H1 (cell line): Measurements from ENCODE around the gene PLEKHA4. TPM values are rescaled to one million over a fixed set of nuclear protein-coding genes. Genes with fewer than 3 reads are reported as not detected.

Experiments used
- CTCF ChIA-PET: fragments of 300-600 bp; sonication (Branson Sonifier 250); formaldehyde crosslinking; loops from one replicate; lab custom pipeline; 2021; ENCODE audit not compliant: partially characterized antibody; lab: Charles Lee
- POLR2A ChIA-PET: fragments of 300-600 bp; sonication (Branson Sonifier 250); formaldehyde crosslinking; loops from one replicate; lab custom pipeline; 2021; ENCODE audit warnings: inconsistent platforms; ENCODE audit not compliant: partially characterized antibody; lab: Charles Lee
- DNase-seq, 2 experiments: peaks; one replicate each; pipeline versions ENCODE4 v3.0.0 to v3.0.0-alpha.2; 2010 to 2022; ENCODE audit warnings: low spot score in 2 of 2, low read depth in 1 of 2, mixed read lengths in 1 of 2
- FAIRE-seq: peaks from 2 replicates; lab custom pipeline; 2011; peaks lifted over from hg19 to GRCh38; lab: Jason Lieb, UNC
- H2AFZ ChIP-seq: 2 replicates; pipeline ENCODE4 v1.8.1; 2012; ENCODE audit warnings: low read length, inconsistent platforms
- H2AK5ac ChIP-seq: 2 replicates; pipeline ENCODE4 v1.6.1; 2013; ENCODE audit warnings: low read depth, low read length
- H2BK120ac ChIP-seq: replicated peaks from 2 replicates; pipeline ENCODE3; 2013; ENCODE audit warnings: low read depth, low read length, inconsistent platforms
- H2BK12ac ChIP-seq: 2 replicates; pipeline ENCODE4 v1.6.1; 2013; ENCODE audit warnings: low read depth, low read length
- H2BK15ac ChIP-seq: 2 replicates; pipeline ENCODE4 v1.6.1; 2013; ENCODE audit warnings: low read length
- H2BK20ac ChIP-seq: 2 replicates; pipeline ENCODE4 v1.6.1; 2013; ENCODE audit warnings: low read length
- H2BK5ac ChIP-seq: 2 replicates; pipeline ENCODE4 v1.6.1; 2013; ENCODE audit warnings: low read depth, low read length
- H3K14ac ChIP-seq: 2 replicates; pipeline ENCODE4 v1.6.1; 2013; ENCODE audit warnings: inconsistent platforms; ENCODE audit not compliant: insufficient read length
- H3K18ac ChIP-seq: 2 replicates; pipeline ENCODE4 v1.6.1; 2013; ENCODE audit warnings: low read length; ENCODE audit errors: extremely low read depth
- H3K23ac ChIP-seq: 2 replicates; pipeline ENCODE4 v1.6.1; 2013; ENCODE audit warnings: inconsistent platforms; ENCODE audit not compliant: insufficient read length
- H3K23me2 ChIP-seq: 2 replicates; pipeline ENCODE4 v1.6.1; 2013; ENCODE audit warnings: low read depth, low read length
- H3K27ac ChIP-seq: 2 replicates; pipeline ENCODE4 v1.6.1; 2011; ENCODE audit warnings: low read depth, low read length, inconsistent platforms
- H3K27me3 ChIP-seq, 4 experiments: replicated peaks in 1 of 4; 1 replicate in 1 of 4; 2 replicates in 3 of 4; pipeline versions ENCODE4 v1.6.1 to v1.8.1; 2011 to 2013; ENCODE audit warnings: low read length in 3 of 4, mild to moderate bottlenecking in 3 of 4, inconsistent platforms in 2 of 4, mixed read lengths in 2 of 4, moderate library complexity in 1 of 4; ENCODE audit not compliant: control insufficient read depth in 3 of 4, insufficient read depth in 3 of 4; ENCODE audit errors: extremely low read depth in 1 of 4
- H3K36me3 ChIP-seq, 4 experiments: 2 replicates each; pipeline versions ENCODE4 v1.6.1 to v1.8.1; 2011 to 2013; ENCODE audit warnings: mild to moderate bottlenecking in 4 of 4, low read length in 3 of 4, moderate library complexity in 2 of 4, control low read depth in 1 of 4, inconsistent platforms in 1 of 4; ENCODE audit not compliant: insufficient read depth in 4 of 4, control insufficient read depth in 2 of 4
- H3K4ac ChIP-seq: replicated peaks from 2 replicates; pipeline ENCODE3; 2013; ENCODE audit warnings: low read length, low read depth, mixed read lengths, inconsistent platforms; ENCODE audit not compliant: insufficient read length
- H3K4me1 ChIP-seq, 4 experiments: replicated peaks in 1 of 4; 1 replicate in 1 of 4; 2 replicates in 3 of 4; pipeline versions ENCODE4 v1.6.1 to v1.8.1; 2011 to 2013; ENCODE audit warnings: low read length in 3 of 4, inconsistent platforms in 2 of 4, mixed read lengths in 1 of 4; ENCODE audit not compliant: insufficient read depth in 4 of 4, control insufficient read depth in 3 of 4
- H3K4me2 ChIP-seq, 2 experiments: 2 replicates each; pipeline versions ENCODE4 v1.6.1 to v1.8.1; 2011 to 2013; ENCODE audit warnings: low read depth in 2 of 2, low read length in 2 of 2, control low read depth in 1 of 2, inconsistent platforms in 1 of 2, mild to moderate bottlenecking in 1 of 2; ENCODE audit not compliant: insufficient read depth in 1 of 2
- H3K4me3 ChIP-seq, 4 experiments: fragments of 200-600, 300-600 bp in 1 of 4; sonication (generic), shearing (Covaris generic), sonication (Bioruptor Twin) in 1 of 4; 2 replicates each; pipeline versions ENCODE4 v1.5.1 to v1.8.1; 2011 to 2016; ENCODE audit warnings: low read length in 4 of 4, low read depth in 3 of 4, control low read depth in 2 of 4, inconsistent platforms in 2 of 4, mild to moderate bottlenecking in 2 of 4, mixed read lengths in 1 of 4, moderate library complexity in 1 of 4; ENCODE audit not compliant: insufficient read depth in 2 of 4; ENCODE audit errors: extremely low read depth in 1 of 4
- H3K56ac ChIP-seq: replicated peaks from 2 replicates; pipeline ENCODE3; 2013; ENCODE audit warnings: low read depth, mild to moderate bottlenecking, mixed read lengths, low read length, inconsistent platforms; ENCODE audit not compliant: insufficient read length
- H3K79me1 ChIP-seq: 2 replicates; pipeline ENCODE4 v1.6.1; 2013; ENCODE audit warnings: low read depth, low read length, control low read depth
- H3K79me2 ChIP-seq, 2 experiments: 2 replicates each; pipeline versions ENCODE4 v1.6.1 to v1.8.1; 2012 to 2013; ENCODE audit warnings: low read length in 2 of 2, mild to moderate bottlenecking in 2 of 2, inconsistent platforms in 1 of 2; ENCODE audit not compliant: insufficient read depth in 2 of 2, control insufficient read depth in 1 of 2
- H3K9ac ChIP-seq, 4 experiments: replicated peaks in 1 of 4; 1 replicate in 1 of 4; 2 replicates in 3 of 4; pipeline versions ENCODE4 v1.6.1 to v1.8.1; 2011 to 2013; ENCODE audit warnings: low read depth in 3 of 4, low read length in 3 of 4, control low read depth in 2 of 4, mild to moderate bottlenecking in 2 of 4, moderate library complexity in 2 of 4, inconsistent platforms in 1 of 4; ENCODE audit errors: extremely low read depth in 1 of 4
- H3K9me3 ChIP-seq, 2 experiments: 2 replicates each; pipeline versions ENCODE4 v1.6.1 to v1.8.1; 2012 to 2013; ENCODE audit warnings: mild to moderate bottlenecking in 2 of 2, moderate library complexity in 2 of 2, control low read depth in 1 of 2, inconsistent platforms in 1 of 2, low read depth in 1 of 2, low read length in 1 of 2, mixed read lengths in 1 of 2; ENCODE audit not compliant: insufficient read depth in 2 of 2
- H4K20me1 ChIP-seq, 2 experiments: replicated peaks in 1 of 2; 2 replicates each; pipeline versions ENCODE3 to v1.8.1; 2011 to 2013; ENCODE audit warnings: inconsistent platforms in 2 of 2, low read length in 2 of 2, mild to moderate bottlenecking in 1 of 2; ENCODE audit not compliant: insufficient read depth in 2 of 2, control insufficient read depth in 1 of 2
- H4K5ac ChIP-seq: 2 replicates; pipeline ENCODE4 v1.6.1; 2013; ENCODE audit warnings: low read length, low read depth, mixed read lengths, inconsistent platforms; ENCODE audit not compliant: insufficient read length
- H4K8ac ChIP-seq: 2 replicates; pipeline ENCODE4 v1.8.0; 2013; ENCODE audit warnings: mild to moderate bottlenecking, moderate library complexity, low read length, inconsistent platforms; ENCODE audit not compliant: insufficient read depth; ENCODE audit errors: extremely low read depth
- H4K91ac ChIP-seq: replicated peaks from 2 replicates; pipeline ENCODE3; 2013; ENCODE audit warnings: low read length, mixed read lengths, inconsistent platforms; ENCODE audit not compliant: insufficient read length
- CHD1 ChIP-seq: IDR thresholded peaks from 2 replicates; pipeline ENCODE4 v1.6.1; 2012; ENCODE audit warnings: low read depth, low read length, improper control_type of control experiment
- EP300 ChIP-seq, 2 experiments: IDR thresholded peaks; 1 replicate in 1 of 2; 2 replicates in 1 of 2; pipeline ENCODE4 v1.6.1; 2011 to 2012; ENCODE audit warnings: low read depth in 2 of 2, low read length in 2 of 2, mild to moderate bottlenecking in 2 of 2, borderline replicate concordance in 1 of 2, inconsistent platforms in 1 of 2, moderate library complexity in 1 of 2
- EZH2 ChIP-seq: fragments of 200-600 bp; sonication (generic); IDR thresholded peaks from 2 replicates; pipeline ENCODE4 v1.7.1; 2012; ENCODE audit warnings: low read depth, mild to moderate bottlenecking, moderate library complexity, low read length, inconsistent platforms; ENCODE audit not compliant: severe bottlenecking
- FOSL1 ChIP-seq: IDR thresholded peaks from 2 replicates; pipeline ENCODE4 v1.6.1; 2011; ENCODE audit warnings: mild to moderate bottlenecking, low read depth, low read length, moderate library complexity; ENCODE audit not compliant: insufficient read depth
- KDM5A ChIP-seq: fragments of 200-600 bp; IDR thresholded peaks from 2 replicates; pipeline ENCODE4 v1.7.1; 2012; ENCODE audit warnings: mild to moderate bottlenecking, low read length, inconsistent platforms, mixed read lengths
- MAFK ChIP-seq: IDR thresholded peaks from 2 replicates; pipeline ENCODE4 v1.6.1; 2012; ENCODE audit warnings: low read depth, mild to moderate bottlenecking, improper control_type of control experiment, low read length
- NANOG ChIP-seq: IDR thresholded peaks from 2 replicates; pipeline ENCODE4 v1.6.1; 2011; ENCODE audit warnings: low read length, low read depth, mild to moderate bottlenecking, inconsistent platforms; ENCODE audit not compliant: insufficient read depth, poor library complexity, severe bottlenecking
- PHF8 ChIP-seq: fragments of 200-600 bp; sonication (generic); conservative IDR thresholded peaks from 2 replicates; pipeline ENCODE4 v1.7.1; 2012; ENCODE audit warnings: low read depth, mild to moderate bottlenecking, inconsistent platforms, low read length, moderate library complexity
- RAD21 ChIP-seq, 2 experiments: IDR thresholded peaks in 1 of 2; conservative IDR thresholded peaks in 1 of 2; 2 replicates each; pipeline ENCODE4 v1.6.1; 2011; ENCODE audit warnings: low read depth in 2 of 2, low read length in 2 of 2, improper control_type of control experiment in 1 of 2, inconsistent platforms in 1 of 2, mild to moderate bottlenecking in 1 of 2, moderate library complexity in 1 of 2
- RFX5 ChIP-seq: IDR thresholded peaks from 2 replicates; pipeline ENCODE4 v1.6.1; 2011; ENCODE audit warnings: low read depth, low read length, improper control_type of control experiment, borderline replicate concordance
- RXRA ChIP-seq: IDR thresholded peaks from 2 replicates; pipeline ENCODE4 v1.6.1; 2011; ENCODE audit warnings: low read depth, mild to moderate bottlenecking, low read length, moderate library complexity; ENCODE audit not compliant: insufficient read depth
- TAF7 ChIP-seq: optimal IDR thresholded peaks from 2 replicates; pipeline ENCODE3; 2011; ENCODE audit warnings: low read depth, mild to moderate bottlenecking, inconsistent platforms, low read length, moderate library complexity, borderline replicate concordance
- WGBS, 2 experiments: shearing (Covaris generic) in 1 of 2; methylation state at CpG; one replicate each; pipeline versions ENCODE4 v1.1.6 to v1.1.7; 2013 to 2015; ENCODE audit warnings: low lambda C conversion rate in 2 of 2, mixed read lengths in 2 of 2, inconsistent platforms in 1 of 2, low coverage in 1 of 2, missing lambda C conversion rate in 1 of 2; ENCODE audit not compliant: insufficient replicate concordance in 2 of 2, insufficient coverage in 1 of 2, insufficient read length in 1 of 2; ENCODE audit errors: extremely low coverage in 1 of 2, missing lambda C conversion rate in 1 of 2; 5-methylcytosine and 5-hydroxymethylcytosine counted together
- polyA plus RNA-seq, 7 experiments: library from polyadenylated mRNA; depleted of rRNA in 3 of 7; stranded (reverse) in 5 of 7; unstranded in 2 of 7; fragments of >200 nt in 5 of 7; fragments of 200-250 nt in 2 of 7; gene quantifications; 1 replicate in 5 of 7; 2 replicates in 1 of 7; 4 replicates in 1 of 7; pipeline versions ENCODE4 v1.2.1 to v1.2.3, GENCODE V29; 2011 to 2013; ENCODE audit warnings: missing spikeins in 2 of 7, mixed read lengths in 2 of 7
- total RNA-seq: library from RNA; stranded (reverse); fragmentation: NEBNext Ultra II Directional; extraction: Animal tissue kit (Norgen Biotek cat#: 25700); gene quantifications from 2 replicates; pipeline ENCODE4 v1.2.1, GENCODE V29; 2021

PLEKHA4 gene
- total and polyA plus RNA-seq, 2 of the 8 experiments (the other 6 are each of a cell fraction or from before 2014, with no cell fraction given), result 8.2 to 18.0 TPM

- Histone ChIP-seq H4K20me1 (no peaks in the 10 kb centered on the region), H4K8ac (no peak overlapping the region; the same call in 1 of the 2 replicates), H3K79me2 (no peaks in the 10 kb centered on the region), H4K5ac (no peak overlapping the region), H3K14ac (no peak overlapping the region), H3K9ac (no peak overlapping the region), H3K79me1 (no peaks in the 10 kb centered on the region), H3K4me1 (no peaks in the 10 kb centered on the region; a peak in 1 of 7 replicates), H2BK12ac (no peak overlapping the region), H2BK20ac (no peak overlapping the region), H3K18ac (no peak overlapping the region), H2BK15ac (no peak overlapping the region), H3K23me2 (no peaks in the 10 kb centered on the region), H3K4me2 (no peak overlapping the region), H2AK5ac (no peak overlapping the region), H3K4ac (no peak overlapping the region), H4K91ac (no peak overlapping the region), H3K56ac (no peak overlapping the region), H3K4me3 (no peak overlapping the region), H3K27me3 (no peaks in the 10 kb centered on the region), H3K36me3 (peaks cover 4 to 23% (median 5%) of the 10 kb centered on the region in 4 experiments; a peak in 5 of 8 replicates), H3K9me3 (no peaks in the 10 kb centered on the region), H3K27ac (no peak overlapping the region), H2BK120ac (no peak overlapping the region), H2AFZ (no peak overlapping the region), H3K23ac (no peak overlapping the region), H2BK5ac (no peak overlapping the region)
- ChIA-PET POLR2A (interaction anchor here (0.9 to 1.5 kb wide), 11 partner anchors 9 to 212 kb away, joined by 3 to 13 read pairs (median 4); partner anchors contain the start of genes FTL and PPP1R15A), CTCF (interaction anchor here (0.6 to 7.8 kb wide), 60 partner anchors 10 to 825 kb away, joined by 3 to 231 read pairs (median 4); partner anchors contain the start of genes CA11, DHDH, FUT2 and GYS1)
- peak; percentile 96 for FAIRE-seq
- 58% methylated on average over 2 of the region's 2 CpGs; no CpG with 5 or more reads in 1 of the 2 experiments for WGBS, 2 experiments
- DNase-seq, result peak in 1 of 2 experiments; percentile 75
- TF ChIP-seq FOSL1, result no peak
- no peak for TF ChIP-seq NANOG
- TF ChIP-seq CHD1, result no peak
- no peak for TF ChIP-seq KDM5A
- TF ChIP-seq RAD21 (IDR thresholded peaks at IDR 0.05 in 1 of 2, conservative IDR thresholded peaks at IDR 0.05 in 1 of 2; ENCODE audit: low read depth in 2 of 2, low read length in 2 of 2), result peak; percentile 71 to 81
- no peak for TF ChIP-seq TAF7
- TF ChIP-seq EZH2, result no peak
- TF ChIP-seq RXRA, result no peak
- TF ChIP-seq PHF8, result no peak
- no peak for TF ChIP-seq MAFK
- no peak for TF ChIP-seq EP300 (IDR thresholded peaks at IDR 0.05; ENCODE audit: borderline replicate concordance in 1 of 2, low read depth in 2 of 2, low read length in 2 of 2)
- TF ChIP-seq RFX5, result no peak
Measured at GRCh38 chr19:48842789-48843162, 25.6 kb downstream of the PLEKHA4 start.
